K562 (cell line): ENCODE results near the gene CLDN15. TPM values are rescaled to one million over a fixed set of nuclear protein-coding genes. Genes with fewer than 3 reads are reported as not detected.

Experiments
- CUX1 ChIP-seq: fragments of 200-800 bp; sonication (Bioruptor generic); IDR thresholded peaks from 2 replicates; pipeline ENCODE4 v1.6.1; 2016; ENCODE audit warnings: missing genetic modification characterization, missing compliant biosample characterization
- DEAF1 ChIP-seq: fragments of 450-650 bp; formaldehyde crosslinking; IDR thresholded peaks from 2 replicates; pipeline ENCODE4 v1.4.0; 2020; ENCODE audit warnings: mild to moderate bottlenecking, moderate library complexity
- EGR1 ChIP-seq: fragments of 450-650 bp; conservative IDR thresholded peaks from 2 replicates; pipeline ENCODE4 v1.6.1; 2017; ENCODE audit warnings: mild to moderate bottlenecking
- MAFK ChIP-seq: IDR thresholded peaks from 2 replicates; pipeline ENCODE4 v1.6.1; 2011; ENCODE audit warnings: low read length, improper control_type of control experiment
- MEIS2 ChIP-seq: fragments of 450-650 bp; IDR thresholded peaks from 2 replicates; pipeline ENCODE4 v1.6.1; 2014; ENCODE audit warnings: mild to moderate bottlenecking; ENCODE audit not compliant: partially characterized antibody
- MTA3 ChIP-seq: fragments of 450-650 bp; formaldehyde crosslinking; IDR thresholded peaks from 2 replicates; pipeline ENCODE4 v1.6.1; 2017; ENCODE audit warnings: mild to moderate bottlenecking, borderline replicate concordance
- MYNN ChIP-seq, 2 experiments: sonication (generic); formaldehyde crosslinking in 1 of 2; IDR thresholded peaks; 2 replicates each; pipeline versions ENCODE4 v1.5.0 to v1.6.1; 2016 to 2020; ENCODE audit warnings: antibody characterized with exemption in 1 of 2, missing genetic modification reagents in 1 of 2
- NCOR1 ChIP-seq: fragments of 450-650 bp; IDR thresholded peaks from 2 replicates; pipeline ENCODE4 v1.6.1; 2016; ENCODE audit warnings: mild to moderate bottlenecking, moderate library complexity
- PML ChIP-seq: IDR thresholded peaks from 2 replicates; pipeline ENCODE4 v1.6.1; 2012; ENCODE audit warnings: low read length, inconsistent platforms
- PPARD ChIP-seq: fragments of 250-450 bp; sonication (Bioruptor Pico); IDR thresholded peaks from 2 replicates; pipeline ENCODE4 v1.8.0; 2022; ENCODE audit warnings: inconsistent platforms, mild to moderate bottlenecking, moderate library complexity
- RCOR1 ChIP-seq, 2 experiments: IDR thresholded peaks; 2 replicates each; pipeline ENCODE4 v1.6.1; 2012; ENCODE audit warnings: low read depth in 2 of 2, low read length in 2 of 2, borderline replicate concordance in 1 of 2, improper control_type of control experiment in 1 of 2
- TEAD1 ChIP-seq, 2 experiments: fragments of 450-650 bp in 1 of 2; sonication (generic) in 1 of 2; formaldehyde crosslinking; IDR thresholded peaks; 2 replicates each; pipeline versions ENCODE4 v1.4.0 to v1.8.0; 2020 to 2022; ENCODE audit warnings: mild to moderate bottlenecking in 2 of 2, missing genetic modification reagents in 1 of 2
- TEAD2 ChIP-seq: fragments of 450-650 bp; IDR thresholded peaks from 2 replicates; pipeline ENCODE4 v1.6.1; 2016; ENCODE audit warnings: missing genetic modification characterization, control low read depth, missing compliant biosample characterization
- ZBTB17 ChIP-seq: fragments of 450-650 bp; formaldehyde crosslinking; IDR thresholded peaks from 2 replicates; pipeline ENCODE4 v1.4.0; 2020; ENCODE audit warnings: mild to moderate bottlenecking
- ZBTB33 ChIP-seq: sonication (generic); formaldehyde crosslinking; IDR thresholded peaks from 2 replicates; pipeline ENCODE4 v1.8.1; 2023; ENCODE audit warnings: mild to moderate bottlenecking, missing genetic modification reagents
- ZNF316 ChIP-seq: fragments of 450-650 bp; IDR thresholded peaks from 2 replicates; pipeline ENCODE4 v1.6.1; 2016
- ZNF395 ChIP-seq: fragments of 200-800 bp; sonication (Bioruptor generic); IDR thresholded peaks from 2 replicates; pipeline ENCODE4 v1.6.1; 2017; ENCODE audit warnings: missing genetic modification characterization, missing compliant biosample characterization
- polyA plus RNA-seq, 8 experiments: library from polyadenylated mRNA; depleted of rRNA in 4 of 8; stranded (reverse) in 5 of 8; unstranded in 3 of 8; fragments of >200 nt; fragmentation: Nextera tagmentation in 2 of 8; fragmentation: Illumina TruSeq in 1 of 8; extraction: Ambion mirVana in 2 of 8; extraction: Trizol in 1 of 8; gene quantifications; 2 replicates each; pipeline versions ENCODE4 v1.2.1 to v1.2.3, GENCODE V29; 2011 to 2014; ENCODE audit warnings: inconsistent platforms in 1 of 8, missing spikeins in 1 of 8
- total RNA-seq, 7 experiments: library from RNA; depleted of rRNA in 6 of 7; stranded (reverse); fragments of >200 nt in 6 of 7; fragmentation: Illumina TruSeq in 2 of 7; extraction: Trizol in 2 of 7; gene quantifications; 2 replicates each; pipeline versions ENCODE4 v1.2.1 to v1.2.3, GENCODE V29; 2011 to 2021; ENCODE audit warnings: low replicate concordance in 1 of 7

CLDN15 gene
- total and polyA plus RNA-seq, 9 of the 15 experiments (the other 6 are each of a cell fraction or from before 2014, with no cell fraction given), result 0.32 to 14.5 (median 7.4) TPM

- TF ChIP-seq ZNF395 (CRISPR knock-in tag) (0 out of 2 replicates have a peak, but pooled peaks have one; percentile 17), TEAD1 (CRISPR knock-in tag; IDR thresholded peaks at IDR 0.05) (peak in 1 of 2 experiments; percentile 68; a peak in 1 of 4 replicates), NCOR1 (peak; percentile 57; the same call in 1 of the 2 replicates), EGR1 (peak; percentile 17; the same call in 1 of the 2 replicates), ZBTB33 (CRISPR knock-in tag) (peak; percentile 59; the same call in 1 of the 2 replicates), TEAD2 (tag) (0 out of 2 replicates have a peak, but pooled peaks have one; percentile 27), ZNF316 (peak; percentile 62), CUX1 (CRISPR knock-in tag) (0 out of 2 replicates have a peak, but pooled peaks have one; percentile 14), MEIS2 (peak; percentile 28), PML (no peak; the same call in 1 of the 2 replicates), RCOR1 (IDR thresholded peaks at IDR 0.05; ENCODE audit: borderline replicate concordance in 1 of 2, low read depth in 2 of 2, low read length in 2 of 2) (peak in 1 of 2 experiments; percentile 52; a peak in 2 of 4 replicates), MYNN (IDR thresholded peaks at IDR 0.05) (0 out of 2 replicates have a peak, but pooled peaks have one; percentile 45), MYNN (CRISPR knock-in tag; IDR thresholded peaks at IDR 0.05) (no peak), MTA3 (0 out of 2 replicates have a peak, but pooled peaks have one; percentile 35), PPARD (CRISPR knock-in tag) (no peak), MAFK (0 out of 2 replicates have a peak, but pooled peaks have one; percentile 8), ZBTB17 (CRISPR knock-in tag) (peak; percentile 38; the same call in 1 of the 2 replicates), DEAF1 (CRISPR knock-in tag) (peak; percentile 59)
Measured at GRCh38 chr7:101243646-101244374, 6.2 kb upstream of the CLDN15 start (continued).
